GM23338 (cell line): ENCODE measurements around the gene CHCHD5.

ENCODE experiments used
- CREB1 ChIP-seq: fragments of 250-450 bp; sonication (Bioruptor Pico); IDR thresholded peaks from 2 replicates; pipeline ENCODE4 v1.5.0; 2020; ENCODE audit warnings: low read depth, mild to moderate bottlenecking, moderate library complexity
- EZH2 ChIP-seq: fragments of 200-600 bp; sonication (generic); IDR thresholded peaks from one replicate; pipeline ENCODE4 v1.8.0; 2017; ENCODE audit warnings: antibody characterized with exemption, mild to moderate bottlenecking, low read depth; ENCODE audit not compliant: unreplicated experiment
- EZH2phosphoT487 ChIP-seq: fragments of 200-600 bp; sonication (generic); IDR thresholded peaks from one replicate; pipeline ENCODE4 v1.8.1; 2018; ENCODE audit warnings: antibody characterized with exemption; ENCODE audit not compliant: unreplicated experiment
- JUNB ChIP-seq: IDR thresholded peaks from one replicate; pipeline ENCODE4 v1.6.1; 2016; ENCODE audit warnings: antibody characterized with exemption; ENCODE audit not compliant: unreplicated experiment
- NANOG ChIP-seq: IDR thresholded peaks from 2 replicates; pipeline ENCODE4 v1.6.1; 2016; ENCODE audit warnings: antibody characterized with exemption, borderline replicate concordance
- POLR2AphosphoS5 ChIP-seq: IDR thresholded peaks from 2 replicates; pipeline ENCODE4 v1.6.1; 2016; ENCODE audit warnings: antibody characterized with exemption, low read depth
- REST ChIP-seq: IDR thresholded peaks from one replicate; pipeline ENCODE4 v1.6.1; 2018; ENCODE audit warnings: antibody characterized with exemption; ENCODE audit not compliant: unreplicated experiment
- TF ChIP-seq, protein P1 (sequence below), 2 experiments: fragments of 200-600 bp in 1 of 2; sonication (generic) in 1 of 2; conservative IDR thresholded peaks; 2 replicates each; pipeline versions ENCODE4 v1.5.1 to v1.6.1; 2016 to 2017; ENCODE audit warnings: antibody characterized with exemption in 2 of 2, low read depth in 2 of 2, mild to moderate bottlenecking in 2 of 2, moderate library complexity in 1 of 2

- TF ChIP-seq, protein P1, sequence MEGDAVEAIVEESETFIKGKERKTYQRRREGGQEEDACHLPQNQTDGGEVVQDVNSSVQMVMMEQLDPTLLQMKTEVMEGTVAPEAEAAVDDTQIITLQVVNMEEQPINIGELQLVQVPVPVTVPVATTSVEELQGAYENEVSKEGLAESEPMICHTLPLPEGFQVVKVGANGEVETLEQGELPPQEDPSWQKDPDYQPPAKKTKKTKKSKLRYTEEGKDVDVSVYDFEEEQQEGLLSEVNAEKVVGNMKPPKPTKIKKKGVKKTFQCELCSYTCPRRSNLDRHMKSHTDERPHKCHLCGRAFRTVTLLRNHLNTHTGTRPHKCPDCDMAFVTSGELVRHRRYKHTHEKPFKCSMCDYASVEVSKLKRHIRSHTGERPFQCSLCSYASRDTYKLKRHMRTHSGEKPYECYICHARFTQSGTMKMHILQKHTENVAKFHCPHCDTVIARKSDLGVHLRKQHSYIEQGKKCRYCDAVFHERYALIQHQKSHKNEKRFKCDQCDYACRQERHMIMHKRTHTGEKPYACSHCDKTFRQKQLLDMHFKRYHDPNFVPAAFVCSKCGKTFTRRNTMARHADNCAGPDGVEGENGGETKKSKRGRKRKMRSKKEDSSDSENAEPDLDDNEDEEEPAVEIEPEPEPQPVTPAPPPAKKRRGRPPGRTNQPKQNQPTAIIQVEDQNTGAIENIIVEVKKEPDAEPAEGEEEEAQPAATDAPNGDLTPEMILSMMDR (conservative IDR thresholded peaks at IDR 0.05; ENCODE audit: low read depth in 2 of 2) = no peak
- no peak for TF ChIP-seq POLR2AphosphoS5
- TF ChIP-seq REST = no peak
- TF ChIP-seq EZH2 = no peak
- TF ChIP-seq NANOG = no peak
- no peak for TF ChIP-seq JUNB
- no peak for TF ChIP-seq CREB1 (CRISPR knock-in tag)
- no peak for TF ChIP-seq EZH2phosphoT487
Observed at GRCh38 chr2:112597537-112598322, 13.3 kb downstream of the CHCHD5 start.
